PC-9 (cell line): Measurements from ENCODE around the gene TTLL6. TPM values are rescaled to one million over a fixed set of nuclear protein-coding genes. Genes with fewer than 3 reads are reported as not detected.

Experiments
- BruUV-seq: library from RNA; stranded (reverse); fragments of 400-500 nt; replicated peaks from 2 replicates; lab custom pipeline; 2021; lab: Mats Ljungman, UMichigan
- CTCF ChIA-PET: fragments of 300-600 bp; sonication (Branson Sonifier 250); formaldehyde crosslinking; loops from one replicate; lab custom pipeline; 2022; ENCODE audit warnings: antibody characterized with exemption; lab: Charles Lee
- POLR2A ChIA-PET: fragments of 300-600 bp; sonication (Branson Sonifier 250); formaldehyde crosslinking; loops from one replicate; lab custom pipeline; 2022; ENCODE audit warnings: antibody characterized with exemption; ENCODE audit not compliant: unreplicated experiment; lab: Charles Lee
- DNase-seq, 2 experiments: peaks; one replicate each; pipeline versions ENCODE4 v3.0.0 to v3.0.0-alpha.2; 2015 to 2022; ENCODE audit warnings: mixed read lengths in 1 of 2
- H2AFZ ChIP-seq: fragments of 200-600 bp; sonication (generic); 2 replicates; pipeline ENCODE4 v1.8.1; 2017; ENCODE audit warnings: antibody characterized with exemption
- H3F3A ChIP-seq: fragments of 200-600 bp; sonication (generic); 2 replicates; pipeline ENCODE4 v1.8.1; 2017; ENCODE audit warnings: antibody characterized with exemption, mild to moderate bottlenecking, low read depth; ENCODE audit not compliant: insufficient read depth
- H3K27ac ChIP-seq: fragments of 200-600 bp; sonication (generic); 2 replicates; pipeline ENCODE4 v1.6.1; 2016; ENCODE audit warnings: mixed run types
- H3K27me3 ChIP-seq: fragments of 200-600 bp; sonication (generic); 2 replicates; pipeline ENCODE4 v1.6.1; 2016; ENCODE audit warnings: low read depth, mixed run types; ENCODE audit not compliant: insufficient read depth
- H3K36me3 ChIP-seq: fragments of 200-600 bp; sonication (generic); 2 replicates; pipeline ENCODE4 v1.6.1; 2016; ENCODE audit warnings: low read depth, mixed run types
- H3K4me1 ChIP-seq: fragments of 200-600 bp; sonication (generic); replicated peaks from 2 replicates; pipeline ENCODE4 v1.6.1; 2016; ENCODE audit warnings: mixed run types; ENCODE audit not compliant: insufficient read depth
- H3K4me2 ChIP-seq: fragments of 200-600 bp; sonication (generic); 2 replicates; pipeline ENCODE4 v1.6.1; 2017; ENCODE audit warnings: mixed run types
- H3K4me3 ChIP-seq: fragments of 200-600 bp; sonication (generic); 2 replicates; pipeline ENCODE4 v1.6.1; 2016; ENCODE audit warnings: mixed run types
- H3K79me2 ChIP-seq: fragments of 200-600 bp; sonication (generic); 2 replicates; pipeline ENCODE4 v1.6.1; 2017; ENCODE audit warnings: low read depth, mixed run types
- H3K9me2 ChIP-seq: fragments of 200-600 bp; sonication (generic); 2 replicates; pipeline ENCODE4 v1.8.1; 2017; ENCODE audit warnings: mild to moderate bottlenecking; ENCODE audit not compliant: insufficient read depth
- H3K9me3 ChIP-seq: fragments of 200-600 bp; sonication (generic); 2 replicates; pipeline ENCODE4 v1.8.1; 2016; ENCODE audit warnings: low read depth; ENCODE audit not compliant: insufficient read depth
- H4K20me1 ChIP-seq: fragments of 200-600 bp; sonication (generic); 2 replicates; pipeline ENCODE4 v1.8.1; 2017; ENCODE audit not compliant: insufficient read depth
- CTCF ChIP-seq: fragments of 200-600 bp; sonication (generic); conservative IDR thresholded peaks from 2 replicates; pipeline ENCODE4 v1.6.1; 2017; ENCODE audit warnings: mixed run types, antibody characterized with exemption, mild to moderate bottlenecking, moderate library complexity
- EZH2 ChIP-seq: fragments of 200-600 bp; sonication (generic); IDR thresholded peaks from 2 replicates; pipeline ENCODE4 v1.8.0; 2017; ENCODE audit warnings: antibody characterized with exemption, low read depth
- intact Hi-C: fragments of 100-400 bp; cut with micrococcal nuclease; formaldehyde crosslinking; loops from one replicate; pipeline ENCODE4 v1.10.0; 2022; ENCODE audit not compliant: unreplicated experiment
- total RNA-seq: library from RNA; stranded (reverse); gene quantifications from 2 replicates; pipeline ENCODE4 v1.2.3, GENCODE V29; 2021

Gene TTLL6
- total RNA-seq, 1 experiment from 2014 or later = not detected

- Histone ChIP-seq H3K79me2 (no peaks in the 10 kb centered on the region), H3F3A (no peaks in the 10 kb centered on the region), H2AFZ (no peak overlapping the region), H3K4me1 (no peaks in the 10 kb centered on the region), H3K4me2 (no peak overlapping the region), H4K20me1 (no peaks in the 10 kb centered on the region), H3K36me3 (no peaks in the 10 kb centered on the region), H3K9me3 (no peaks in the 10 kb centered on the region), H3K27me3 (peaks cover 98% of the 10 kb centered on the region), H3K27ac (no peak overlapping the region), H3K9me2 (no peaks in the 10 kb centered on the region), H3K4me3 (no peak overlapping the region)
- CTCF ChIA-PET = interaction anchor here (0.9 kb wide), 1 partner anchor 128 kb away, joined by 6 read pairs; no protein-coding TSS in a partner anchor
- POLR2A ChIA-PET = interaction anchor here (0.6 kb wide), 1 partner anchor 80 kb away, joined by 5 read pairs; the partner anchor contains the start of gene CALCOCO2
- no TSS peak for BruUV-seq
- intact Hi-C loops = no loop called here
- TF ChIP-seq EZH2 = no peak
- TF ChIP-seq CTCF = no peak
- DNase-seq = no peak
Observed at GRCh38 chr17:48751172-48751571, 65.9 kb downstream of the TTLL6 start.

- Histone ChIP-seq H2AFZ (no peak overlapping the region), H3K79me2 (no peaks in the 10 kb centered on the region), H3K4me2 (no peak overlapping the region), H3K9me3 (no peaks in the 10 kb centered on the region), H3K27ac (no peak overlapping the region), H3K4me1 (no peaks in the 10 kb centered on the region), H3K4me3 (no peak overlapping the region), H3K27me3 (peaks cover 98% of the 10 kb centered on the region), H3F3A (no peaks in the 10 kb centered on the region), H4K20me1 (no peaks in the 10 kb centered on the region), H3K9me2 (no peaks in the 10 kb centered on the region), H3K36me3 (no peaks in the 10 kb centered on the region)
- no peak for TF ChIP-seq EZH2
- no peak for TF ChIP-seq CTCF
- BruUV-seq = no TSS peak
- POLR2A ChIA-PET = no interaction called here
- CTCF ChIA-PET = no interaction called here
- DNase-seq = no peak
- intact Hi-C loops = no loop called here
Observed at GRCh38 chr17:48749621-48750553, 67.1 kb downstream of the TTLL6 start.

- Histone ChIP-seq H3K79me2 (no peaks in the 10 kb centered on the region), H3K9me2 (no peaks in the 10 kb centered on the region), H3K27ac (no peak overlapping the region), H3K27me3 (peaks cover 96% of the 10 kb centered on the region), H2AFZ (no peak overlapping the region), H3K4me2 (no peak overlapping the region), H3F3A (no peaks in the 10 kb centered on the region), H3K4me3 (no peak overlapping the region), H4K20me1 (no peaks in the 10 kb centered on the region), H3K36me3 (no peaks in the 10 kb centered on the region), H3K4me1 (no peaks in the 10 kb centered on the region), H3K9me3 (no peaks in the 10 kb centered on the region)
- no peak for DNase-seq
- POLR2A ChIA-PET = no interaction called here
- TF ChIP-seq EZH2 (no peak), CTCF (no peak)
- intact Hi-C loops = no loop called here
- CTCF ChIA-PET = no interaction called here
- BruUV-seq = no TSS peak
Observed at GRCh38 chr17:48748718-48749566, 68.1 kb downstream of the TTLL6 start.
